PC-3 (cell line): Measurements from ENCODE around the gene TIPRL. TPM values are rescaled to one million over a fixed set of nuclear protein-coding genes. Genes with fewer than 3 reads are reported as not detected.

Source experiments
- ATAC-seq: fragments of 200-7000 bp; cut with Tn5 transposase; 2 replicates; pipeline ENCODE4 v1.9.1; 2020; ENCODE audit warnings: mild to moderate bottlenecking, moderate library complexity
- BruUV-seq: library from RNA; stranded (reverse); fragments of 400-500 nt; replicated peaks from 2 replicates; lab custom pipeline; 2021; lab: Mats Ljungman, UMichigan
- CTCF ChIA-PET: fragments of 300-600 bp; sonication (Branson Sonifier 250); formaldehyde crosslinking; loops from one replicate; lab custom pipeline; 2022; ENCODE audit warnings: antibody characterized with exemption; lab: Charles Lee
- POLR2A ChIA-PET: fragments of 300-600 bp; sonication (Branson Sonifier 250); formaldehyde crosslinking; loops from one replicate; lab custom pipeline; 2022; ENCODE audit warnings: antibody characterized with exemption; ENCODE audit not compliant: unreplicated experiment; lab: Charles Lee
- DNase-seq: peaks from one replicate; pipeline ENCODE4 v3.0.0-alpha.2; 2015
- H2AFZ ChIP-seq: fragments of 300-600 bp; sonication (generic); 2 replicates; pipeline ENCODE4 v1.6.0; 2016; ENCODE audit warnings: antibody characterized with exemption, low read length
- H3F3A ChIP-seq: fragments of 300-600 bp; sonication (generic); one replicate; pipeline ENCODE4 v1.6.0; 2017; ENCODE audit warnings: antibody characterized with exemption, low read length, control low read depth, mild to moderate bottlenecking; ENCODE audit not compliant: unreplicated experiment
- H3K27ac ChIP-seq: fragments of 300-600 bp; sonication (generic); 2 replicates; pipeline ENCODE4 v1.5.1; 2016; ENCODE audit warnings: mild to moderate bottlenecking, low read length
- H3K27me3 ChIP-seq: fragments of 300-600 bp; sonication (generic); 2 replicates; pipeline ENCODE4 v1.6.1; 2016; ENCODE audit warnings: low read length, mixed read lengths
- H3K36me3 ChIP-seq: fragments of 300-600 bp; sonication (generic); 2 replicates; pipeline ENCODE4 v1.6.1; 2016; ENCODE audit warnings: low read depth, mixed run types, low read length, mixed read lengths
- H3K4me1 ChIP-seq: fragments of 300-600 bp; sonication (generic); 2 replicates; pipeline ENCODE4 v1.5.1; 2016; ENCODE audit warnings: low read length; ENCODE audit not compliant: insufficient read depth
- H3K4me2 ChIP-seq: fragments of 300-600 bp; sonication (generic); 2 replicates; pipeline ENCODE4 v1.6.0; 2016; ENCODE audit warnings: low read length
- H3K4me3 ChIP-seq: fragments of 300-600 bp; sonication (generic); 2 replicates; pipeline ENCODE4 v1.5.1; 2016; ENCODE audit warnings: mild to moderate bottlenecking, low read length, mixed read lengths
- H3K79me2 ChIP-seq: fragments of 300-600 bp; sonication (generic); 2 replicates; pipeline ENCODE4 v1.6.1; 2017; ENCODE audit warnings: low read length, mixed read lengths
- H3K9ac ChIP-seq: fragments of 300-600 bp; sonication (generic); 2 replicates; pipeline ENCODE4 v1.6.0; 2016; ENCODE audit warnings: mild to moderate bottlenecking, low read length
- H3K9me2 ChIP-seq: fragments of 300-600 bp; sonication (generic); replicated peaks from 2 replicates; pipeline ENCODE4 v1.6.1; 2016; ENCODE audit warnings: mixed run types, low read length, mixed read lengths
- H3K9me3 ChIP-seq: fragments of 300-600 bp; sonication (generic); 2 replicates; pipeline ENCODE4 v1.6.1; 2016; ENCODE audit warnings: low read length, mixed read lengths
- H4K20me1 ChIP-seq: fragments of 300-600 bp; sonication (generic); 2 replicates; pipeline ENCODE4 v1.6.1; 2016; ENCODE audit warnings: low read length, mixed read lengths
- CTCF ChIP-seq: fragments of 300-600 bp; sonication (generic); conservative IDR thresholded peaks from 2 replicates; pipeline ENCODE4 v1.5.1; 2017; ENCODE audit warnings: antibody characterized with exemption, low read depth, mild to moderate bottlenecking, low read length
- EZH2 ChIP-seq: fragments of 300-600 bp; sonication (generic); IDR thresholded peaks from one replicate; pipeline ENCODE4 v1.6.1; 2017; ENCODE audit warnings: antibody characterized with exemption, mild to moderate bottlenecking, low read length; ENCODE audit not compliant: unreplicated experiment
- EZH2phosphoT487 ChIP-seq: fragments of 300-600 bp; sonication (generic); IDR thresholded peaks from 2 replicates; pipeline ENCODE4 v1.6.1; 2018; ENCODE audit warnings: mild to moderate bottlenecking, antibody characterized with exemption, low read length, borderline replicate concordance
- intact Hi-C: fragments of 100-400 bp; cut with micrococcal nuclease; formaldehyde crosslinking; loops from 2 replicates; pipeline ENCODE4 v1.9.0; 2023
- total RNA-seq: library from RNA; depleted of rRNA; stranded (reverse); fragments of >200 nt; gene quantifications from 2 replicates; pipeline ENCODE4 v1.2.3, GENCODE V29; 2014

Gene TIPRL
- total RNA-seq, 1 experiment from 2014 or later, result 50.1 TPM

GRCh38 chr1:168138134-168138533 is 40.6 kb upstream of the TIPRL start:
- no peaks in the 10 kb centered on the region for H3K27me3 ChIP-seq
- BruUV-seq, result no TSS peak
- CTCF ChIA-PET, result no interaction called here
- no peaks in the 10 kb centered on the region for H4K20me1 ChIP-seq
- peak overlapping the region; percentile 83 for H3K4me2 ChIP-seq
- intact Hi-C loops, result no loop called here
- no peak overlapping the region for H3K9ac ChIP-seq
- no peak for TF ChIP-seq CTCF
- TF ChIP-seq EZH2phosphoT487, result no peak
- no peak for TF ChIP-seq EZH2
- peak overlapping the region; percentile 91; the same call in 1 of the 2 replicates for H2AFZ ChIP-seq
- H3K4me1 ChIP-seq, result peaks cover 25% of the 10 kb centered on the region
- no peak overlapping the region for H3K4me3 ChIP-seq
- no peaks in the 10 kb centered on the region for H3K9me2 ChIP-seq
- POLR2A ChIA-PET, result no interaction called here
- no peaks in the 10 kb centered on the region for H3K9me3 ChIP-seq
- no peak for ATAC-seq
- H3K36me3 ChIP-seq, result no peaks in the 10 kb centered on the region
- DNase-seq, result peak; percentile 53
- H3F3A ChIP-seq, result no peaks in the 10 kb centered on the region
- H3K79me2 ChIP-seq, result no peaks in the 10 kb centered on the region
- H3K27ac ChIP-seq, result no peak overlapping the region

DNA sequence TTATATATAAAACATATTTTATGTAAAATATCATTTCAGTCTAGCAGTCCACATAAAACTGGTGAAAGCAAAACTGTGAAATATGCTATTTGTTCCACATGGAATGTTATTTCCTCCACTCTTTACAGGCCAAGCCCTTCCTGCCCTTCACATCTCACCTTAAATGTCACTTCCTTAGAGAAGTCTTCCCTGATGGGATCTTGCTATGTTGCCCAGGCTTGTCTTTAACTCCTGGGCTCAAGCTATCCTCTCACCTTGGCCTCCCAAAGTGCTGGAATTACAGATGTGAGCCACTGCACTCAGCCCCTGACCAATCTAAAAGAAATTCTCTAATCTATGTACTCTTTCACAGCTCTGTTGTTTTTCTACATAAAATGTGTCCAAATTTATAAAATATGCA is 39.7 kb upstream of the TIPRL start:
- no peaks in the 10 kb centered on the region for H4K20me1 ChIP-seq
- no peak for DNase-seq
- no peak overlapping the region for H3K27ac ChIP-seq
- no peaks in the 10 kb centered on the region for H3K27me3 ChIP-seq
- H3K4me2 ChIP-seq, result no peak overlapping the region
- no peaks in the 10 kb centered on the region for H3K79me2 ChIP-seq
- no peak overlapping the region for H2AFZ ChIP-seq
- no peaks in the 10 kb centered on the region for H3K36me3 ChIP-seq
- CTCF ChIA-PET, result no interaction called here
- H3K9ac ChIP-seq, result no peak overlapping the region
- no peaks in the 10 kb centered on the region for H3F3A ChIP-seq
- no TSS peak for BruUV-seq
- no peaks in the 10 kb centered on the region for H3K9me3 ChIP-seq
- peaks cover 25% of the 10 kb centered on the region for H3K4me1 ChIP-seq
- no peaks in the 10 kb centered on the region for H3K9me2 ChIP-seq
- no peak overlapping the region for H3K4me3 ChIP-seq
- intact Hi-C loops, result no loop called here
- TF ChIP-seq CTCF (no peak), EZH2 (no peak)
- POLR2A ChIA-PET, result no interaction called here
- ATAC-seq, result no peak

DNA sequence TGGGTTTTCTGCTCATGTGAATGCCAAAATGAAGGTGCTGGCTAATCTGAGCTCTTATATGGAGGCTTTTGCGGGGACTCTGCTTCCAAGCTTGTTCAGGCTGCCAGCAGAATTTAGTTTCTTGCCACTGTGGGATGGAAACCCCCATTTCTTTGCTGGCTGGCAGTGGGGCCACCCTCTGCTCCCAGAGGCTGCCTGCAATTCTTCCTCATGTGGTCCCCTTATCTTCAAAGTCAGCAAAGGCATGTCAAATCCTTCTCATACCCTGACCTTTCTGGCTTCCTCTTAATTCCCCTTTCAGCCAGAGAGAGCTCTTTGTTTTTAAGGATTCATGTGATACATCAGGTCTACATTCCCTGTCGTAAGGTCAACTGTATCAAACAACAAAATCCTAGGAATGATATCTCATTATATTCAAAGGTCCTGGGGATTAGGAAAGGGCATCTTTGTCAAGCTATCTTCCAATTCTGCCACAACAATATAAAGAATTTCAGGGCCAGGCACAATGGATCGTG is 36.8 kb upstream of the TIPRL start:
- H3K79me2 ChIP-seq, result no peaks in the 10 kb centered on the region
- no peak overlapping the region for H3K27ac ChIP-seq
- ATAC-seq (no peak), DNase-seq (no peak)
- no peak overlapping the region for H3K4me2 ChIP-seq
- H3K4me1 ChIP-seq, result peaks cover 12% of the 10 kb centered on the region; the same call in 1 of the 2 replicates
- no peaks in the 10 kb centered on the region for H3F3A ChIP-seq
- no peak overlapping the region for H3K4me3 ChIP-seq
- ChIA-PET CTCF (no interaction called here), POLR2A (interaction anchor here (0.6 kb wide), 1 partner anchor 105 kb away, joined by 3 read pairs; no protein-coding TSS in a partner anchor)
- H3K9ac ChIP-seq, result no peak overlapping the region
- H3K36me3 ChIP-seq, result no peaks in the 10 kb centered on the region; the same call in 1 of the 2 replicates
- TF ChIP-seq CTCF (no peak), EZH2phosphoT487 (no peak), EZH2 (no peak)
- no peaks in the 10 kb centered on the region for H4K20me1 ChIP-seq
- no TSS peak for BruUV-seq
- no peaks in the 10 kb centered on the region for H3K9me2 ChIP-seq
- intact Hi-C loops, result no loop called here
- no peak overlapping the region for H2AFZ ChIP-seq
- no peaks in the 10 kb centered on the region for H3K9me3 ChIP-seq
- no peaks in the 10 kb centered on the region for H3K27me3 ChIP-seq
